B cell (primary cell): ENCODE measurements around the gene RNLS. TPM values are rescaled to one million over a fixed set of nuclear protein-coding genes. Genes with fewer than 3 reads are reported as not detected.

ENCODE experiments used
- ATAC-seq: fragments of 200-7000 bp; cut with Tn5 transposase; one replicate; pipeline ENCODE4 v1.10.0; 2021; ENCODE audit warnings: low read depth, mild to moderate bottlenecking, moderate number of reproducible peaks, moderate library complexity
- CTCF ChIA-PET: fragments of 350-600 bp; sonication (Branson Sonifier 250); formaldehyde crosslinking; loops from one replicate; lab custom pipeline; 2021; ENCODE audit warnings: antibody characterized with exemption, inconsistent platforms; lab: Charles Lee
- POLR2A ChIA-PET: fragments of 350-600 bp; sonication (Branson Sonifier 250); formaldehyde crosslinking; loops from one replicate; lab custom pipeline; 2021; ENCODE audit warnings: antibody characterized with exemption; lab: Charles Lee
- DNase-seq: peaks from one replicate; pipeline ENCODE4 v3.0.0; 2013
- H2AFZ ChIP-seq: 2 replicates; pipeline ENCODE4 v1.6.1; 2012; ENCODE audit warnings: mild to moderate bottlenecking, low read depth, low read length; ENCODE audit not compliant: insufficient read depth, poor library complexity, severe bottlenecking
- H3K27ac ChIP-seq, 2 donors: 1 replicate in 1 of 2; 2 replicates in 1 of 2; pipeline ENCODE4 v1.5.1; 2012 to 2013; ENCODE audit warnings: low read length in 2 of 2, mild to moderate bottlenecking in 2 of 2, moderate library complexity in 1 of 2
- H3K27me3 ChIP-seq, 4 experiments: fragments of 200-600 bp in 1 of 4; sonication (generic) in 1 of 4; replicated peaks in 1 of 4; 1 replicate in 2 of 4; 2 replicates in 2 of 4; pipeline versions ENCODE4 v1.6.1 to v1.7.0; 2013 to 2016; ENCODE audit warnings: low read length in 3 of 4, mild to moderate bottlenecking in 2 of 4, mixed read lengths in 1 of 4, moderate library complexity in 1 of 4; ENCODE audit not compliant: insufficient read depth in 4 of 4, control insufficient read depth in 3 of 4; ENCODE audit errors: control extremely low read depth in 1 of 4
- H3K36me3 ChIP-seq, 2 experiments: replicated peaks in 1 of 2; 1 replicate in 1 of 2; 2 replicates in 1 of 2; pipeline versions ENCODE4 v1.6.1 to v1.7.1; 2013; ENCODE audit warnings: low read length in 1 of 2; ENCODE audit not compliant: insufficient read depth in 2 of 2, control insufficient read depth in 1 of 2; ENCODE audit errors: control extremely low read depth in 1 of 2, extremely low read depth in 1 of 2
- H3K4me1 ChIP-seq, 2 donors: fragments of 200-600 bp in 1 of 2; sonication (generic) in 1 of 2; 1 replicate in 1 of 2; 2 replicates in 1 of 2; pipeline versions ENCODE4 v1.5.1 to v1.6.1; 2013 to 2017; ENCODE audit warnings: low read length in 2 of 2; ENCODE audit not compliant: control insufficient read depth in 2 of 2, insufficient read depth in 2 of 2
- H3K4me2 ChIP-seq: replicated peaks from 2 replicates; pipeline ENCODE3; 2012; ENCODE audit warnings: mild to moderate bottlenecking, low read depth, low read length; ENCODE audit not compliant: poor library complexity, severe bottlenecking
- H3K4me3 ChIP-seq, 5 experiments: fragments of 200-600 bp in 1 of 5; sonication (generic) in 1 of 5; 1 replicate in 3 of 5; 2 replicates in 2 of 5; pipeline versions ENCODE4 v1.5.1 to v1.7.0; 2011 to 2016; ENCODE audit warnings: low read length in 4 of 5, mild to moderate bottlenecking in 4 of 5, low read depth in 2 of 5, control low read depth in 1 of 5, moderate library complexity in 1 of 5; ENCODE audit not compliant: insufficient read depth in 1 of 5; ENCODE audit errors: control extremely low read depth in 1 of 5, extremely low read depth in 1 of 5
- H3K79me2 ChIP-seq: fragments of 200-600 bp; sonication (generic); one replicate; pipeline ENCODE4 v1.6.0; 2016; ENCODE audit warnings: low read length; ENCODE audit not compliant: control insufficient read depth, insufficient read depth
- H3K9ac ChIP-seq: fragments of 200-600 bp; sonication (generic); 2 replicates; pipeline ENCODE4 v1.6.1; 2017; ENCODE audit warnings: mild to moderate bottlenecking, low read length, moderate library complexity
- H3K9me3 ChIP-seq, 3 donors: one replicate each; pipeline versions ENCODE4 v1.6.1 to v1.7.1; 2013; ENCODE audit warnings: low read length in 2 of 3; ENCODE audit not compliant: control insufficient read depth in 2 of 3, insufficient read depth in 1 of 3; ENCODE audit errors: control extremely low read depth in 1 of 3
- H4K20me1 ChIP-seq: 2 replicates; pipeline ENCODE4 v1.6.0; 2012; ENCODE audit warnings: mild to moderate bottlenecking, low read length; ENCODE audit not compliant: insufficient read depth, control insufficient read depth, poor library complexity, severe bottlenecking
- H3K27ac Mint-ChIP-seq: one replicate; pipeline ENCODE4 v1.8.0; 2021; ENCODE audit warnings: mixed read lengths
- H3K27me3 Mint-ChIP-seq: one replicate; pipeline ENCODE4 v1.8.0; 2021; ENCODE audit warnings: mixed read lengths
- H3K4me1 Mint-ChIP-seq: one replicate; pipeline ENCODE4 v1.8.0; 2021; ENCODE audit warnings: mixed read lengths
- H3K4me3 Mint-ChIP-seq: one replicate; pipeline ENCODE4 v1.8.0; 2021; ENCODE audit warnings: mixed read lengths
- H3K9me3 Mint-ChIP-seq: one replicate; pipeline ENCODE4 v1.8.0; 2022; ENCODE audit warnings: mixed read lengths; ENCODE audit not compliant: insufficient read depth
- EZH2 ChIP-seq: IDR thresholded peaks from 2 replicates; pipeline ENCODE4 v1.6.1; 2012; ENCODE audit warnings: borderline replicate concordance, low read depth, mild to moderate bottlenecking, moderate library complexity, low read length; ENCODE audit not compliant: insufficient read depth, poor library complexity, severe bottlenecking
- WGBS: methylation state at CpG from one replicate; pipeline ENCODE4 v1.1.5; 2013; ENCODE audit warnings: missing lambda C conversion rate; ENCODE audit not compliant: insufficient coverage; 5-methylcytosine and 5-hydroxymethylcytosine counted together
- intact Hi-C: fragments of 100-400 bp; cut with micrococcal nuclease; formaldehyde crosslinking; loops from one replicate; pipeline ENCODE4 v1.10.0; 2022
- polyA plus RNA-seq: library from polyadenylated mRNA; depleted of rRNA; stranded (reverse); fragments of >200 nt; gene quantifications from 2 replicates; pipeline ENCODE4 v1.2.3, GENCODE V29; 2012
- total RNA-seq, 2 donors: library from RNA; stranded (reverse); fragments of 120-200 nt in 1 of 2; gene quantifications; 1 replicate in 1 of 2; 2 replicates in 1 of 2; pipeline versions ENCODE4 v1.2.3 to v1.2.4, GENCODE V29; 2013 to 2022
- TF ChIP-seq, protein P1 (sequence below): fragments of 200-600 bp; IDR thresholded peaks from one replicate; pipeline ENCODE4 v1.8.0; 2022; ENCODE audit warnings: antibody characterized with exemption, mild to moderate bottlenecking

Gene RNLS
- total and polyA plus RNA-seq, 2 donors (not counting 1 experiment from before 2014, with no cell fraction given), result 3.5 to 7.5 TPM

DNA sequence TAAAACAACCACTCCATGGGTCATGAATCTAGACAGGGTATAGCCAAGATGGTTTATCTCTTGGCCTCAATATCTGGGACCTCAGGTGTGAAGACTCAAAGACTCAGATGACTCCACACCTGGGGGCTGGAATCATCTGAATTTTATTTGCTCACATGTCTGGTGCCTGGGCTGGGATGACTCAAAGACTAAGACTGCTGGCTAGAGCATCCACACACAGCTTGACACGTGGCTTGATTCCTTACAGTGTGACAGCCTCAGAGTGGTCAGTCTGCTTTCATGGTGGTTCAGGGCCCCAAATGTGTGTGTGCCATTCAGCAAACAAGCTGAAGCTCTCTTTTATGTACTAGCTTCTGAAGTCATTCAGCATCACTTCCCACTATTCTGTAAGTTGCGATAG, 333.7 kb downstream of the RNLS start:
- 97% methylated on average over 2 of the region's 2 CpGs for WGBS
- no peak for ATAC-seq
- no peak overlapping the region for H3K4me3 Mint-ChIP-seq

DNA sequence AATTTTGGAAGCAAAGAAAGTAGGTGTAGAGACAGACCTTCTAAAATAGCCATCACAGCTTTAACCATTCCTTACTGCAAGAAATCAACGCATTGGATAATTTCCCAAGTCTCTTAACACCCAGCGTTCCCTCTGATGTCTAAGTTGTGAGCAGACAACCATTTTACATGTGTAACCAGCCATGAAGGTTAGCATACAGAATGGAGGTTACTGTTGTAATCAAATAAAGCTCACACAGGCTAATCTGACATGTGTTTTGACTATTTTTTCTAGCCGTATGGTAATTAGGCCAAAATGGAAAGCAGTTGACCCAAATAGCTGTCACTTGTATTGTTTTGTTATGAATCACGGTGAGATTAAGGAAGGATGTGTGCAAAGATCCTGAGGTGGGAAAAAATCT, 336.4 kb downstream of the RNLS start:
- Histone ChIP-seq H3K9me3 (peaks cover 0 to 4% (median 0%) of the 10 kb centered on the region in 3 donors), H3K36me3 (no peaks in the 10 kb centered on the region), H4K20me1 (no peaks in the 10 kb centered on the region), H2AFZ (no peak overlapping the region), H3K27ac (no peak overlapping the region), H3K9ac (no peak overlapping the region), H3K4me2 (no peak overlapping the region), H3K4me1 (peaks cover 3 to 14% of the 10 kb centered on the region in 2 donors), H3K27me3 (no peaks in the 10 kb centered on the region), H3K79me2 (no peaks in the 10 kb centered on the region), H3K4me3 (no peak overlapping the region)
- POLR2A ChIA-PET, result no interaction called here
- intact Hi-C loops, result no loop called here
- ATAC-seq (no peak), DNase-seq (no peak)
- peaks cover 22% of the 10 kb centered on the region for H3K4me1 Mint-ChIP-seq
- H3K9me3 Mint-ChIP-seq, result no peaks in the 10 kb centered on the region
- CTCF ChIA-PET, result no interaction called here
- WGBS, result 97% methylated on average over 3 of the region's 4 CpGs
- H3K27me3 Mint-ChIP-seq, result no peaks in the 10 kb centered on the region
- H3K4me3 Mint-ChIP-seq, result no peak overlapping the region
- H3K27ac Mint-ChIP-seq, result no peak overlapping the region
- TF ChIP-seq, protein P1, sequence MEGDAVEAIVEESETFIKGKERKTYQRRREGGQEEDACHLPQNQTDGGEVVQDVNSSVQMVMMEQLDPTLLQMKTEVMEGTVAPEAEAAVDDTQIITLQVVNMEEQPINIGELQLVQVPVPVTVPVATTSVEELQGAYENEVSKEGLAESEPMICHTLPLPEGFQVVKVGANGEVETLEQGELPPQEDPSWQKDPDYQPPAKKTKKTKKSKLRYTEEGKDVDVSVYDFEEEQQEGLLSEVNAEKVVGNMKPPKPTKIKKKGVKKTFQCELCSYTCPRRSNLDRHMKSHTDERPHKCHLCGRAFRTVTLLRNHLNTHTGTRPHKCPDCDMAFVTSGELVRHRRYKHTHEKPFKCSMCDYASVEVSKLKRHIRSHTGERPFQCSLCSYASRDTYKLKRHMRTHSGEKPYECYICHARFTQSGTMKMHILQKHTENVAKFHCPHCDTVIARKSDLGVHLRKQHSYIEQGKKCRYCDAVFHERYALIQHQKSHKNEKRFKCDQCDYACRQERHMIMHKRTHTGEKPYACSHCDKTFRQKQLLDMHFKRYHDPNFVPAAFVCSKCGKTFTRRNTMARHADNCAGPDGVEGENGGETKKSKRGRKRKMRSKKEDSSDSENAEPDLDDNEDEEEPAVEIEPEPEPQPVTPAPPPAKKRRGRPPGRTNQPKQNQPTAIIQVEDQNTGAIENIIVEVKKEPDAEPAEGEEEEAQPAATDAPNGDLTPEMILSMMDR, result no peak
- no peak for TF ChIP-seq EZH2

More for the DNA sequence above, 333.7 kb downstream of the RNLS start:
- Histone ChIP-seq H3K36me3 (no peaks in the 10 kb centered on the region), H3K9me3 (no peaks in the 10 kb centered on the region), H3K27me3 (no peaks in the 10 kb centered on the region), H4K20me1 (no peaks in the 10 kb centered on the region), H2AFZ (no peak overlapping the region), H3K79me2 (no peaks in the 10 kb centered on the region), H3K4me2 (no peak overlapping the region), H3K27ac (no peak overlapping the region), H3K9ac (no peak overlapping the region), H3K4me3 (no peak overlapping the region), H3K4me1 (peaks cover 3 to 12% of the 10 kb centered on the region in 2 donors)
- intact Hi-C loops, result no loop called here
- ChIA-PET POLR2A (no interaction called here), CTCF (interaction anchor here (0.8 kb wide), 1 partner anchor 140 kb away, joined by 4 read pairs; no protein-coding TSS in a partner anchor)
- DNase-seq, result no peak
- Mint-ChIP-seq H3K27me3 (no peaks in the 10 kb centered on the region), H3K9me3 (no peaks in the 10 kb centered on the region), H3K27ac (no peak overlapping the region), H3K4me1 (peaks cover 21% of the 10 kb centered on the region)
- TF ChIP-seq, protein P1, result no peak
- TF ChIP-seq EZH2, result no peak
